GM13976 (cell line): ENCODE data around the gene LYSMD1.
"Not testable (repeated sequence)": the region's sequence is repeated elsewhere in the genome, so short reads cannot be mapped to it uniquely, and the experiment has no call there.

ENCODE experiments used
- DNase-seq: peaks from one replicate; pipeline ENCODE4 v3.0.0; 2012; ENCODE audit warnings: low spot score
- in situ Hi-C: fragments of 300-500 bp; cut with MboI; formaldehyde crosslinking; loops from one replicate; pipeline ENCODE4 v1.12.0; 2022; ENCODE audit warnings: low sequenced_read_pairs, mixed read lengths, inconsistent platforms; ENCODE audit not compliant: unreplicated experiment
- TF ChIP-seq, protein P1 (sequence below): IDR thresholded peaks from 2 replicates; pipeline ENCODE4 v1.5.1; 2012; ENCODE audit warnings: borderline replicate concordance, mild to moderate bottlenecking; ENCODE audit not compliant: insufficient read depth; ENCODE audit errors: extremely low read depth, missing control alignments, control extremely low read depth

Gene LYSMD1

DNA sequence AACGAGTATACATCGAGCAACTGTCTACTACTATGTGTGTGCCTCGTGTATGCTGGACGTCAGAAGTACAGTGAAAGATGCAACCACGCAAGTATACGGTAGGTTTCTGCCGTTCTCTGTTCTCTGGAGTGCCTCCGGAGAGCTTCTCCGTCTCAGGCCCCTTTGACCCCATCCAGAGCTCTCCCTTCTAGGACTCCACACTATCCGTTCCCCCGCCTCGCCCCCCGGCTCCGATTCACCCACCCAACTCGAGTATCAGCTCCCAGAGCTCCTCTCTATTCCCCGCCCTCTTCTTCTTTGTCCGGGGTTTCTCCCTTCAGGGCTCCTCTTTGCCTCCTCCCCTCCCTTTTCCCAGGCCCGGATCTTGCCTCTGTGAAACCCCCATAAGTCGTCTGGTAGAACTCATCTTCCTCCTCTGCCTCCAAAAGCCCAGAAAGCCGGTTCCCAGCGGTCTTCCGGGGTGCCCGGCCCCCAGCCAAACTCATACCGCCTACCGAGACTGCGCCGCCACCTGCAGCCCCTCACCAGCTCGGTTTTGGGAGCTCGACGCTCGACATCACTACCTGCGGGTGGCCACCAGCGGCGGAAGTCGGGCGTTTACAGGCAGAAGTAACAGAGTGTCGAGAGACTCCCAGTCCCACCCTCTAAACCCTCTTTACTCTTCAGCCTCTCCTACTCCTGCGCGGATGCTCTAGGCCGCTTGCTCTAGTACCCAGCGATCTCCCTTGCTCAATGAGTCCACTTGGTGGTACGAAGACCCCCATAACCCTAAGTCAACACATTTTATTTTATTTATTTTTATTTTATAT, 24.1 kb upstream of the LYSMD1 start, which contains the start of gene VPS72:
Gene VPS72, minus strand, starts transcription at position 561 of the 809 bp plus-strand sequence. Its CDS starts 76 bp downstream, at position 485.
- TF ChIP-seq, protein P1, sequence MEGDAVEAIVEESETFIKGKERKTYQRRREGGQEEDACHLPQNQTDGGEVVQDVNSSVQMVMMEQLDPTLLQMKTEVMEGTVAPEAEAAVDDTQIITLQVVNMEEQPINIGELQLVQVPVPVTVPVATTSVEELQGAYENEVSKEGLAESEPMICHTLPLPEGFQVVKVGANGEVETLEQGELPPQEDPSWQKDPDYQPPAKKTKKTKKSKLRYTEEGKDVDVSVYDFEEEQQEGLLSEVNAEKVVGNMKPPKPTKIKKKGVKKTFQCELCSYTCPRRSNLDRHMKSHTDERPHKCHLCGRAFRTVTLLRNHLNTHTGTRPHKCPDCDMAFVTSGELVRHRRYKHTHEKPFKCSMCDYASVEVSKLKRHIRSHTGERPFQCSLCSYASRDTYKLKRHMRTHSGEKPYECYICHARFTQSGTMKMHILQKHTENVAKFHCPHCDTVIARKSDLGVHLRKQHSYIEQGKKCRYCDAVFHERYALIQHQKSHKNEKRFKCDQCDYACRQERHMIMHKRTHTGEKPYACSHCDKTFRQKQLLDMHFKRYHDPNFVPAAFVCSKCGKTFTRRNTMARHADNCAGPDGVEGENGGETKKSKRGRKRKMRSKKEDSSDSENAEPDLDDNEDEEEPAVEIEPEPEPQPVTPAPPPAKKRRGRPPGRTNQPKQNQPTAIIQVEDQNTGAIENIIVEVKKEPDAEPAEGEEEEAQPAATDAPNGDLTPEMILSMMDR: no peak
- in situ Hi-C loops: no loop called here

DNA sequence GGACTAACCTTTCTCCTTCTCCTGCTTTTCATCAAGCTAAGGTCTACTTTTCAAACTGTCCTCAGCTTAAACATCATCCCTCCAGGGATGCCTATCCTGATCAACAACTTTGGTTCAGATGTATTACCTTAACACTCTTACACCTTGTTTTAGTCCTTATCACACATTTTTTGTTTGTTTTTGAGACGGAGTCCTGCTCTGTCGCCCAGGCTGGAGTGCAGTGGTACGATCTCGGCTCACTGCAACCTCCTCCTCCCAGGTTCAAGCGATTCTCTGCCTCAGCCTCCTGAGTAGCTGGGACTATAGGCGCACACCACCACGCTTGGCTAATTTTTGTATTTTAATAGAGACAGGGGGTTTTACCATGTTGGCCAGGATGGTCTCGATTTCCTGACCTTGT, 23.0 kb upstream of the LYSMD1 start:
- in situ Hi-C loops, DNase-seq: not testable (repeated sequence)

More for the DNA sequence above, 24.1 kb upstream of the LYSMD1 start, which contains the start of gene VPS72:
- DNase-seq: peak; percentile 93

DNA sequence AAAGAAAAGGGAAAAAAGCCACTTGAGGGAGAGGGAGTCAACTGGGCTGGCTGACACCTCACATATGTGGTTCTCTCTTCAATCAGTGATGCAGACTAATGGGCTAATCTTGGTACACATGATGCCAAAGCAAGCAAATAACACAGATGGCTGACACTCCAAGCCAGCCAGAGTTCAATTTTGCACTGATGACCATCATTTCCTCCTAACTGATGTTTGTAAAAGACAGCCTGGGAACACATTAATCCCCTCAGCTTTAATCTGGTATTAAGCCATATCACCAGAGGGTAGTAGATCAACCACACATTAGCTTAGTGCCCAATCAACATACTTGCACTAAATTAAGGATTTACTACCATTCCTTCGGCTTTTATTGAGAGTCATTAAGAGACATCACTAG, 21.5 kb upstream of the LYSMD1 start:
- TF ChIP-seq, protein P1: no peak
- in situ Hi-C loops: no loop called here
- DNase-seq: no peak

DNA sequence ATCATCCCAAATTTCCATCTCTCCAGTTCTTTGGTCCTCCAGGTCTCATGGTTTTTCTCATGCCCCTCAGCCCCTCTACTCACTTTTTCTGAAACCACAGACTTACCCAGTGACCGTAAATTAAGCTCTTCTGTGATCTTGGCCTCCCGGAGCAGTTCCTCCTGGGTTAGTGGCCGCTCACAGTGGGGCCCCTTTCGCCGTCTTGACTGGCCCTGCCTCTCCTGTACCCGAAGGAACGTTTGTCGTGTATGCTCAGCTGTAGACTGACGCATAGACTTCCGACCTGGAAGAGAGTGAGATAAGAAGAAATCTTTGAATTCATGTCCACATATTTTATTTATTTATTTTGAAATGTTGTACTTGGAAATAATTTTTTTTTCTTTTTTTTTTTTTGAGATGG, 18.5 kb upstream of the LYSMD1 start:
- TF ChIP-seq, protein P1: no peak
- in situ Hi-C loops: no loop called here
- no peak for DNase-seq

DNA sequence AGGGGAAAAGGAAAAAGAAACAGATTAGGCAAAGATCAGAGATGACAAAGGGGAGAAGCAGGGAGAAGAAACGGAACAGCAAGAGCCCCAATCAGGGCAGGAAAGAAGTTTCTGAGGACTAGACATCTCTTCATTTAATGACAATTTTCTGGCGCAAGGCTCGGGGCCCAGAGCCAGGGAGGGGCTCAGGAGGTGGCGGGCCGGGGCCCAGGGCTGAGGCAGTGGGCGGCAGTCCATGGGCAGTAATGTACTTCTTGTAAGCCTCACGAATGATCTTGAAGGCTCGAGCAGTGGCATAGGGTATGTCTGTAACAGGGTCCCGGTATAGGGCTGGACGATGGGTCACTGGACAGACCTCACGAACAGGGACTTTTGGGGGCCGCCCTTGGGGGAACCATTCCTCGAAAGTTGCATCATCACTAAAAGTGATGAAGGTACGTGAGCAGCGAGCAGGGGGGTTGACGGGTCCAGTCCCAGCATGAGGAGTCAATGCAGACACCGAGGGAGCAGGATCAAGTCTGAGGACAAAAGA, 10.9 kb upstream of the LYSMD1 start:
- TF ChIP-seq, protein P1: no peak
- in situ Hi-C loops: no loop called here

DNA sequence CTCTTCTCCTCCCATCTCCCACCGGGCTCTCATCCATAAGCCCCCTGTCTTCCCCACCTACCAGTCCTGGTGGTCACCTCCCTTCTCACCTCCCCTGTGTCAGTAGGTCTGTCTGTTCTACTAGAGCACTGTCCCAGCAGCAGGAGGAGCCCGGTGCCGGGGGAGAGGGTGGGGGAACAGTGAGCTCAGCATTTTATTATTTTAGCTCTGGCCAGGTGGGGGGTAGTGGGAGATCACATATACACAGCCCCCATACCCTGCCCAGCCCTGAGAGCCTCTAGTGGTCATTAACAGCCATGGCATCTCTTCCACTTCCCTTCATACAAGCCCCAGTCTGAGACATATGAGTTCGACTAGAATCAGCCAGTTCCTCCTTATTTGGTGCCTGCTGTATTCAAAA, 10.2 kb upstream of the LYSMD1 start, which contains the start of gene TMOD4:
Gene TMOD4, minus strand, starts transcription at position 119 of the 400 bp plus-strand sequence. CDS start 1,106 bp downstream, outside the sequence.
- DNase-seq: peak; percentile 53
- in situ Hi-C loops: no loop called here
- TF ChIP-seq, protein P1: peak; percentile 22

More for the DNA sequence above, 10.9 kb upstream of the LYSMD1 start:
- DNase-seq: no peak
